Astrocyte of the hippocampus (primary cell): ENCODE results near the gene TOP3A.
A peak's percentile ranks its signal among the peaks of the same experiment; 100 is the strongest.

Experiments
- DNase-seq: peaks from one replicate; pipeline ENCODE4 v3.0.0; 2011; ENCODE audit warnings: low read depth, low spot score

The TOP3A gene

GRCh38 chr17:18277076-18277475, 37.7 kb downstream of the TOP3A start:
- no peak for DNase-seq

GRCh38 chr17:18270046-18270931, 44.5 kb downstream of the TOP3A start:
- no peak for DNase-seq

- peak; percentile 69 for DNase-seq
Measured at GRCh38 chr17:18267927-18268711, 46.7 kb downstream of the TOP3A start.

- DNase-seq, result no peak
Measured at GRCh38 chr17:18267366-18267765, 47.4 kb downstream of the TOP3A start.

- no peak for DNase-seq
Measured at GRCh38 chr17:18263885-18264682, 50.7 kb downstream of the TOP3A start.

- no peak for DNase-seq
Measured at GRCh38 chr17:18262641-18263040, 52.2 kb downstream of the TOP3A start.

GRCh38 chr17:18262111-18262510, 52.7 kb downstream of the TOP3A start:
- DNase-seq, result no peak

- DNase-seq, result no peak
Measured at GRCh38 chr17:18261659-18262058, 53.1 kb downstream of the TOP3A start.

- DNase-seq, result peak; percentile 73
Measured at GRCh38 chr17:18261146-18261515, 53.7 kb downstream of the TOP3A start.

- peak; percentile 98 for DNase-seq
Measured at GRCh38 chr17:18260332-18261145, 54.3 kb downstream of the TOP3A start, which contains the start of gene MIEF2. Gene MIEF2 (plus strand): TSS chr17:18260662. CDS start chr17:18262721, 2,059 bp downstream.

- peak; percentile 60 for DNase-seq
Measured at GRCh38 chr17:18259621-18260331, 55.0 kb downstream of the TOP3A start.

GRCh38 chr17:18258356-18259038, 56.3 kb downstream of the TOP3A start, which contains the start of gene FLII:
Gene FLII (minus strand): TSS chr17:18258738. CDS start chr17:18258690, 48 bp downstream.
- DNase-seq, result peak; percentile 78

GRCh38 chr17:18257982-18258355, 56.8 kb downstream of the TOP3A start:
- peak; percentile 87 for DNase-seq

GRCh38 chr17:18257268-18257981, 57.4 kb downstream of the TOP3A start:
- peak; percentile 78 for DNase-seq

- DNase-seq, result no peak
Measured at GRCh38 chr17:18256776-18257175, 58.0 kb downstream of the TOP3A start.

GRCh38 chr17:18256351-18256750, 58.4 kb downstream of the TOP3A start:
- DNase-seq, result no peak

GRCh38 chr17:18254888-18255649, 59.7 kb downstream of the TOP3A start:
- no peak for DNase-seq
